Ovary (tissue), 3 donors: ENCODE measurements around the gene ANKRD27.
"Not testable (repeated sequence)": the region's sequence is repeated elsewhere in the genome, so short reads cannot be mapped to it uniquely, and the experiment has no call there.

Experiments used
- CTCF ChIP-seq, 3 donors: fragments of 450-650 bp in 2 of 3; fragments of 200-600 bp in 1 of 3; IDR thresholded peaks; one replicate each; pipeline versions ENCODE4 v1.5.1 to v1.8.0; 2016 to 2022; ENCODE audit warnings: antibody characterized with exemption in 3 of 3, mild to moderate bottlenecking in 1 of 3
- EP300 ChIP-seq: sonication (generic); formaldehyde crosslinking; IDR thresholded peaks from one replicate; pipeline ENCODE4 v1.6.1; 2017; ENCODE audit warnings: antibody characterized with exemption
- POLR2A ChIP-seq: fragments of 450-650 bp; IDR thresholded peaks from one replicate; pipeline ENCODE4 v1.6.1; 2017; ENCODE audit warnings: antibody characterized with exemption, mild to moderate bottlenecking, moderate library complexity
- donor health status: DM: no; HTN: no; CAD: no.

GRCh38 chr19:32693151-32694108 is 18.4 kb upstream of the ANKRD27 start:
- TF ChIP-seq CTCF (IDR thresholded peaks at IDR 0.05); POLR2A; EP300: not testable (repeated sequence)
